OCI-LY1 (cell line): ENCODE data around the gene AFDN.

ENCODE experiments used
- CTCF ChIP-seq: fragments of 200-600 bp; sonication (generic), shearing (Covaris generic); IDR thresholded peaks from 2 replicates; pipeline ENCODE4 v1.5.1; 2017; ENCODE audit warnings: mild to moderate bottlenecking, antibody characterized with exemption, low read length, moderate library complexity, mixed read lengths
- EZH2 ChIP-seq: fragments of 200-600 bp; sonication (generic), shearing (Covaris generic); IDR thresholded peaks from 2 replicates; pipeline ENCODE4 v1.8.0; 2017; ENCODE audit warnings: borderline replicate concordance, mixed run types, mild to moderate bottlenecking, antibody characterized with exemption, low read length, moderate library complexity, mixed read lengths

DNA sequence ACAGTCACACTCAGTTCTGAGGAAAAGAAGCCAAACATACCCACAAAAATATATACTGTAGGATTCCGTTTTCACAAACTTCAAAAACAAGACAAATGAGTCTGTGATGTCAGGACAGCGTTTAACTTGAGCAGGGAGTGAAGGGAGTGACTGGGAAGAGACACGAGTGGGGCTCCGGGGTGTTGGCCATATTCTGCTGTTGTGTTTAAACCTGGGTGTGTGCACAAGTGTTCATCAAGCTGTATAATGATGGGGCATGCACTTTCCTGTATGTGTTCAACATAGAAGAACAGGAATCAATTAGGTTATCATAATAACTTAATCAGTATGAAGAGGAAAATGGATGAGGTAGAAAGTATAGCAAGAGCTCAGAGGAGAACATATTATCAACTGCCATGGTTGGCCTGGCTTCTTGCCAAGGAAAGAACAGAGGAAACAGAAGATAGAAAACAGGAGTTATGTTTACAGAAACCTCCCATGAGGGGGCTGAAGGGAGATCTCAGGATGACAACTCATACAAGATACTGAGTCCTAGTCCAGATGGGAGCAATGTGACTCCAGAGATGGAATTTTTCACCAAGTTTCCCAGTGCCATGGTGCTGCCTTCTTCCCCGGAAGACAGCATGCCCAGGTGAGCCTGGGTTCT, 15.1 kb upstream of the AFDN start:
- TF ChIP-seq EZH2 (no peak), CTCF (no peak)
